Measurements from ENCODE around the gene RNF13. TPM values are rescaled to one million over a fixed set of nuclear protein-coding genes. Genes with fewer than 3 reads are reported as not detected.

The RNF13 gene
- polyA plus RNA-seq, 4 donors: 20.8 to 62.7 (median 32.7) TPM

GRCh38 chr3:149790268-149790667 lies 22.7 kb upstream of the RNF13 start:
- DNase-seq: no peak
- FAIRE-seq: no peak
- Histone ChIP-seq H3K36me3 (ENCODE audit: control insufficient read depth in 3 of 3, insufficient read depth in 2 of 3, low read depth in 1 of 3, low read length in 3 of 3) (no peaks in the 10 kb centered on the region), H3K27me3 (ENCODE audit: control insufficient read depth in 3 of 3, insufficient read depth in 3 of 3, low read length in 3 of 3) (peaks cover 0 to 4% (median 0%) of the 10 kb centered on the region in 3 donors), H3K4me1 (ENCODE audit: control insufficient read depth in 3 of 3, insufficient read depth in 2 of 3, low read depth in 1 of 3, low read length in 2 of 3) (no peaks in the 10 kb centered on the region), H3K9me3 (ENCODE audit: control insufficient read depth in 2 of 2, insufficient read depth in 1 of 2, low read depth in 1 of 2, low read length in 1 of 2) (no peaks in the 10 kb centered on the region), H3K4me3 (ENCODE audit: low read depth in 1 of 3, low read length in 3 of 3) (no peak overlapping the region), H3K27ac (ENCODE audit: low read depth in 1 of 3, low read length in 2 of 3) (no peak overlapping the region)
- 65 to 74% (median 66%) methylated on average over 2 of the region's 2 CpGs for WGBS, 3 donors

- Histone ChIP-seq H3K36me3 (ENCODE audit: control insufficient read depth in 3 of 3, insufficient read depth in 2 of 3, low read depth in 1 of 3, low read length in 3 of 3) (no peaks in the 10 kb centered on the region), H3K27me3 (ENCODE audit: control insufficient read depth in 3 of 3, insufficient read depth in 3 of 3, low read length in 3 of 3) (peaks cover 0 to 4% (median 0%) of the 10 kb centered on the region in 3 donors), H3K9me3 (ENCODE audit: control insufficient read depth in 2 of 2, insufficient read depth in 1 of 2, low read depth in 1 of 2, low read length in 1 of 2) (no peaks in the 10 kb centered on the region), H3K4me3 (ENCODE audit: low read depth in 1 of 3, low read length in 3 of 3) (no peak overlapping the region), H3K4me1 (ENCODE audit: control insufficient read depth in 3 of 3, insufficient read depth in 2 of 3, low read depth in 1 of 3, low read length in 2 of 3) (no peaks in the 10 kb centered on the region), H3K27ac (ENCODE audit: low read depth in 1 of 3, low read length in 2 of 3) (no peak overlapping the region)
- FAIRE-seq (no peak), DNase-seq (no peak)
- 35 to 63% (median 46%) methylated on average over 3 of the region's 3 CpGs for WGBS, 3 donors
These were observed 22.3 kb upstream of the RNF13 start for GRCh38 chr3:149790698-149791097.

DNA sequence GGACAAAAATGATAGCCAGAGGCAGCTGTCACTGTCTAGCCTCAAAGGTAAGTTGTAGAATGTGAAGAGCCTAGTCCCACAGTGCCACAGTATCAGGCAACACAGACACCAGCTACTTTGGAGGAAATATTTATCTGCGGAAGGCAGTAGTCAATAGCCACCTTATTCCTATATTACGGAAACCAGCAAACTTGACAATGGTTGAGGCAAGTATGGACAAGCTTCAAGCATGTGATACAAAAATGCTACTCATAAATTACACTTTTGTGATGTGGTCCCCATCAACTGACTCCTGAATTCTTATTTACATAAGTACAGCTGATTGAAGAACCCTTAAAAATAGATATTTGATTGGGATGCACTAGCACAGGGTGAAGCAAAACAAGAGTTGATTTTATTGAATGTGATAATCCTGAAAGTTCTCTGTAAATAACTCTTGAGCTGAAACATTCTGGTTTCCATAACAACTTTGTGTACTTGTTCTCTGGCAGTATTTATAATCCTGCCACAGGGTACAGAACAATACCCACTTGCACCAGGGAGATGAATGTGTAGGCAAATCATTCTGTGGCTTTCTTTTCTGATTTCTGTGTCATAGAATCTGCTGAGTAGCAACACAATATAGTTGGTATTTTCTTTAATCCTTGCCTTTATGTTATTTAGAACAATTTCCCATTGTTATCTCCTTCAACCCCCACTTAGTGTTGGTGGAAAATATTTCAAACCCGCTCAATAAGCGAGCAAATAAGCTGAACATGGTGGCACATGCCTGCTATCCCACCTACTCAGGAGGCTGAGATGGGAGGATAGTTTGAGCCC lies 20.4 kb upstream of the RNF13 start, which contains the start of gene ANKUB1:
Gene ANKUB1 (minus strand): TSS at position 103 of the 819 bp plus-strand sequence. CDS start 188 bp downstream, outside the sequence.
- WGBS, 3 donors: 82 to 86% (median 82%) methylated on average over 4 of the region's 4 CpGs
- no peaks in the 10 kb centered on the region for H3K36me3 ChIP-seq (ENCODE audit: control insufficient read depth in 3 of 3, insufficient read depth in 2 of 3, low read depth in 1 of 3, low read length in 3 of 3)
- FAIRE-seq (no peak), DNase-seq (no peak)
- H3K9me3 ChIP-seq (ENCODE audit: control insufficient read depth in 2 of 2, insufficient read depth in 1 of 2, low read depth in 1 of 2, low read length in 1 of 2): no peaks in the 10 kb centered on the region
- peaks cover 0 to 4% (median 1%) of the 10 kb centered on the region in 3 donors for H3K27me3 ChIP-seq (ENCODE audit: control insufficient read depth in 3 of 3, insufficient read depth in 3 of 3, low read length in 3 of 3)
- no peaks in the 10 kb centered on the region for H3K4me1 ChIP-seq (ENCODE audit: control insufficient read depth in 3 of 3, insufficient read depth in 2 of 3, low read depth in 1 of 3, low read length in 2 of 3)
- no peak within 1 kb of the TSS for H3K27ac ChIP-seq (ENCODE audit: low read depth in 1 of 3, low read length in 2 of 3)
- H3K4me3 ChIP-seq (ENCODE audit: low read depth in 1 of 3, low read length in 3 of 3): no peak within 1 kb of the TSS

GRCh38 chr3:149796026-149796425 lies 17.0 kb upstream of the RNF13 start:
- 90 to 93% (median 93%) methylated on average over 1 of the region's 1 CpG for WGBS, 3 donors
- no peak overlapping the region for H3K27ac ChIP-seq (ENCODE audit: low read depth in 1 of 3, low read length in 2 of 3)
- H3K4me3 ChIP-seq (ENCODE audit: low read depth in 1 of 3, low read length in 3 of 3): no peak overlapping the region
- H3K4me1 ChIP-seq (ENCODE audit: control insufficient read depth in 3 of 3, insufficient read depth in 2 of 3, low read depth in 1 of 3, low read length in 2 of 3): no peaks in the 10 kb centered on the region
- no peaks in the 10 kb centered on the region for H3K9me3 ChIP-seq (ENCODE audit: control insufficient read depth in 2 of 2, insufficient read depth in 1 of 2, low read depth in 1 of 2, low read length in 1 of 2)
- no peaks in the 10 kb centered on the region for H3K36me3 ChIP-seq (ENCODE audit: control insufficient read depth in 3 of 3, insufficient read depth in 2 of 3, low read depth in 1 of 3, low read length in 3 of 3)
- DNase-seq: no peak
- peaks cover 0 to 1% (median 0%) of the 10 kb centered on the region in 3 donors for H3K27me3 ChIP-seq (ENCODE audit: control insufficient read depth in 3 of 3, insufficient read depth in 3 of 3, low read length in 3 of 3)
- FAIRE-seq: no peak

GRCh38 chr3:149800693-149801092 lies 12.3 kb upstream of the RNF13 start:
- peaks cover 0 to 1% (median 0%) of the 10 kb centered on the region in 3 donors for H3K27me3 ChIP-seq (ENCODE audit: control insufficient read depth in 3 of 3, insufficient read depth in 3 of 3, low read length in 3 of 3)
- WGBS, 3 donors: 92 to 95% (median 94%) methylated on average over 8 of the region's 8 CpGs
- DNase-seq: no peak
- H3K4me1 ChIP-seq (ENCODE audit: control insufficient read depth in 3 of 3, insufficient read depth in 2 of 3, low read depth in 1 of 3, low read length in 2 of 3): no peaks in the 10 kb centered on the region
- no peaks in the 10 kb centered on the region for H3K36me3 ChIP-seq (ENCODE audit: control insufficient read depth in 3 of 3, insufficient read depth in 2 of 3, low read depth in 1 of 3, low read length in 3 of 3)
- H3K4me3 ChIP-seq (ENCODE audit: low read depth in 1 of 3, low read length in 3 of 3): no peak overlapping the region
- no peak overlapping the region for H3K27ac ChIP-seq (ENCODE audit: low read depth in 1 of 3, low read length in 2 of 3)
- H3K9me3 ChIP-seq (ENCODE audit: control insufficient read depth in 2 of 2, insufficient read depth in 1 of 2, low read depth in 1 of 2, low read length in 1 of 2): no peaks in the 10 kb centered on the region
- no peak for FAIRE-seq

DNA sequence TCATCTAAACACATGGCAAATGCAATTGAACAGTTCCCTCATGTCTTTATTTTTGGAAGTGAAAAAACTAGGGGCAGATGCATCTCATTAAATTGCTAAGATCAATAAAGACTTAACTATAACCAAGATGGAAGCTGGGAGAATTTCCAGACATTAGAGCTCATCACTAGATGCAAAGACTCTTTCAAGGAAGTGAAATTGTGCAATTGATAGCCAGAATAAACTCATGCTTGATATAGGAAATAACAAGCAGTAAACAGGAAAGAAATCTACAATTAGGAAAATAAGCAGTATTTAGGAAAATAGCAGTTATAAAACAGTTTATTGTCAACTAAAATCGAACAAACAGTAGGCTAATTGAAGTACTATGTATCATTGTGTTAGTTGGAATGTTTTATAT lies 11.8 kb upstream of the RNF13 start:
- WGBS, 3 donors: 58 to 68% (median 59%) methylated on average over 1 of the region's 1 CpG
- H3K4me1 ChIP-seq (ENCODE audit: control insufficient read depth in 3 of 3, insufficient read depth in 2 of 3, low read depth in 1 of 3, low read length in 2 of 3): no peaks in the 10 kb centered on the region
- H3K36me3 ChIP-seq (ENCODE audit: control insufficient read depth in 3 of 3, insufficient read depth in 2 of 3, low read depth in 1 of 3, low read length in 3 of 3): no peaks in the 10 kb centered on the region
- FAIRE-seq (no peak), DNase-seq (no peak)
- peaks cover 0 to 1% (median 0%) of the 10 kb centered on the region in 3 donors for H3K27me3 ChIP-seq (ENCODE audit: control insufficient read depth in 3 of 3, insufficient read depth in 3 of 3, low read length in 3 of 3)
- no peak overlapping the region for H3K4me3 ChIP-seq (ENCODE audit: low read depth in 1 of 3, low read length in 3 of 3)
- H3K9me3 ChIP-seq (ENCODE audit: control insufficient read depth in 2 of 2, insufficient read depth in 1 of 2, low read depth in 1 of 2, low read length in 1 of 2): no peaks in the 10 kb centered on the region
- no peak overlapping the region for H3K27ac ChIP-seq (ENCODE audit: low read depth in 1 of 3, low read length in 2 of 3)

GRCh38 chr3:149801639-149802038 lies 11.4 kb upstream of the RNF13 start:
- Histone ChIP-seq H3K9me3 (ENCODE audit: control insufficient read depth in 2 of 2, insufficient read depth in 1 of 2, low read depth in 1 of 2, low read length in 1 of 2) (no peaks in the 10 kb centered on the region), H3K4me1 (ENCODE audit: control insufficient read depth in 3 of 3, insufficient read depth in 2 of 3, low read depth in 1 of 3, low read length in 2 of 3) (no peaks in the 10 kb centered on the region), H3K27ac (ENCODE audit: low read depth in 1 of 3, low read length in 2 of 3) (no peak overlapping the region), H3K27me3 (ENCODE audit: control insufficient read depth in 3 of 3, insufficient read depth in 3 of 3, low read length in 3 of 3) (peaks cover 0 to 1% (median 0%) of the 10 kb centered on the region in 3 donors), H3K4me3 (ENCODE audit: low read depth in 1 of 3, low read length in 3 of 3) (no peak overlapping the region), H3K36me3 (ENCODE audit: control insufficient read depth in 3 of 3, insufficient read depth in 2 of 3, low read depth in 1 of 3, low read length in 3 of 3) (no peaks in the 10 kb centered on the region)
- WGBS, 3 donors: 50 to 59% (median 53%) methylated on average over 5 of the region's 5 CpGs
- FAIRE-seq: no peak
- DNase-seq: no peak

- Histone ChIP-seq H3K36me3 (ENCODE audit: control insufficient read depth in 3 of 3, insufficient read depth in 2 of 3, low read depth in 1 of 3, low read length in 3 of 3) (no peaks in the 10 kb centered on the region), H3K4me1 (ENCODE audit: control insufficient read depth in 3 of 3, insufficient read depth in 2 of 3, low read depth in 1 of 3, low read length in 2 of 3) (no peaks in the 10 kb centered on the region), H3K9me3 (ENCODE audit: control insufficient read depth in 2 of 2, insufficient read depth in 1 of 2, low read depth in 1 of 2, low read length in 1 of 2) (no peaks in the 10 kb centered on the region), H3K27ac (ENCODE audit: low read depth in 1 of 3, low read length in 2 of 3) (no peak overlapping the region), H3K27me3 (ENCODE audit: control insufficient read depth in 3 of 3, insufficient read depth in 3 of 3, low read length in 3 of 3) (no peaks in the 10 kb centered on the region), H3K4me3 (ENCODE audit: low read depth in 1 of 3, low read length in 3 of 3) (no peak overlapping the region)
- 48 to 66% (median 56%) methylated on average over 2 of the region's 2 CpGs for WGBS, 3 donors
- DNase-seq (no peak), FAIRE-seq (peak; percentile 49)
These were observed 6.7 kb upstream of the RNF13 start for GRCh38 chr3:149806171-149806778.
